ENCODE results near the gene PTPRG. TPM values are rescaled to one million over a fixed set of nuclear protein-coding genes. Genes with fewer than 3 reads are reported as not detected.

PTPRG gene
- total RNA-seq, 1 experiment from 2014 or later: 11.7 TPM

GRCh38 chr3:62203561-62203960 lies 642.2 kb downstream of the PTPRG start:
- POLR2A ChIA-PET (ENCODE audit: low non-redundant PET): no interaction called here
- TF ChIP-seq CTCF (conservative IDR thresholded peaks at IDR 0.05; ENCODE audit: low read depth, low read length) (no peak), EZH2 (IDR thresholded peaks at IDR 0.05; ENCODE audit: borderline replicate concordance, low read depth, low read length, poor library complexity, severe bottlenecking) (no peak)
- H3K4me1 ChIP-seq (ENCODE audit: insufficient read depth, low read length, poor library complexity, severe bottlenecking): no peaks in the 10 kb centered on the region
- no peaks in the 10 kb centered on the region for H3K9me3 ChIP-seq (ENCODE audit: low read depth, low read length, poor library complexity, severe bottlenecking)
- CTCF ChIA-PET: no interaction called here
- DNase-seq (ENCODE audit: low spot score): no peak
- H3K36me3 ChIP-seq (ENCODE audit: insufficient read depth, low read length, poor library complexity, severe bottlenecking): no peaks in the 10 kb centered on the region
- no peak overlapping the region for H3K4me3 ChIP-seq (ENCODE audit: low read depth, low read length, poor library complexity, severe bottlenecking)
- no TSS peak for BruUV-seq (replicated peaks)
- intact Hi-C loops (cut with micrococcal nuclease; ENCODE audit: unreplicated experiment): loop anchor here (10.0 kb wide), 1 partner anchor 111 kb away; no protein-coding TSS in a partner anchor
- no peak overlapping the region for H3K27ac ChIP-seq (ENCODE audit: low read depth, low read length, poor library complexity, severe bottlenecking)
- no peaks in the 10 kb centered on the region for H3K27me3 ChIP-seq (replicated peaks; ENCODE audit: insufficient read depth, low read depth, low read length, poor library complexity)

GRCh38 chr3:62207197-62207596 lies 645.8 kb downstream of the PTPRG start:
- no peaks in the 10 kb centered on the region for H3K36me3 ChIP-seq (ENCODE audit: insufficient read depth, low read length, poor library complexity, severe bottlenecking)
- ChIA-PET CTCF (no interaction called here), POLR2A (ENCODE audit: low non-redundant PET) (no interaction called here)
- no peak overlapping the region for H3K4me3 ChIP-seq (ENCODE audit: low read depth, low read length, poor library complexity, severe bottlenecking)
- no peak for TF ChIP-seq EZH2 (IDR thresholded peaks at IDR 0.05; ENCODE audit: borderline replicate concordance, low read depth, low read length, poor library complexity, severe bottlenecking)
- no peak for TF ChIP-seq CTCF (conservative IDR thresholded peaks at IDR 0.05; ENCODE audit: low read depth, low read length)
- BruUV-seq (replicated peaks): no TSS peak
- intact Hi-C loops (cut with micrococcal nuclease; ENCODE audit: unreplicated experiment): loop anchor here (10.0 kb wide), 1 partner anchor 108 kb away; no protein-coding TSS in a partner anchor
- H3K4me1 ChIP-seq (ENCODE audit: insufficient read depth, low read length, poor library complexity, severe bottlenecking): no peaks in the 10 kb centered on the region
- H3K27me3 ChIP-seq (replicated peaks; ENCODE audit: insufficient read depth, low read depth, low read length, poor library complexity): no peaks in the 10 kb centered on the region
- DNase-seq (ENCODE audit: low spot score): no peak
- H3K27ac ChIP-seq (ENCODE audit: low read depth, low read length, poor library complexity, severe bottlenecking): no peak overlapping the region
- no peaks in the 10 kb centered on the region for H3K9me3 ChIP-seq (ENCODE audit: low read depth, low read length, poor library complexity, severe bottlenecking)

GRCh38 chr3:62208385-62208784 lies 647.0 kb downstream of the PTPRG start:
- no peak for TF ChIP-seq CTCF (conservative IDR thresholded peaks at IDR 0.05; ENCODE audit: low read depth, low read length)
- no peak for TF ChIP-seq EZH2 (IDR thresholded peaks at IDR 0.05; ENCODE audit: borderline replicate concordance, low read depth, low read length, poor library complexity, severe bottlenecking)
- ChIA-PET CTCF (no interaction called here), POLR2A (ENCODE audit: low non-redundant PET) (no interaction called here)
- Histone ChIP-seq H3K36me3 (ENCODE audit: insufficient read depth, low read length, poor library complexity, severe bottlenecking) (no peaks in the 10 kb centered on the region), H3K4me3 (ENCODE audit: low read depth, low read length, poor library complexity, severe bottlenecking) (no peak overlapping the region), H3K27me3 (replicated peaks; ENCODE audit: insufficient read depth, low read depth, low read length, poor library complexity) (no peaks in the 10 kb centered on the region), H3K27ac (ENCODE audit: low read depth, low read length, poor library complexity, severe bottlenecking) (no peak overlapping the region), H3K4me1 (ENCODE audit: insufficient read depth, low read length, poor library complexity, severe bottlenecking) (no peaks in the 10 kb centered on the region), H3K9me3 (ENCODE audit: low read depth, low read length, poor library complexity, severe bottlenecking) (no peaks in the 10 kb centered on the region)
- intact Hi-C loops (cut with micrococcal nuclease; ENCODE audit: unreplicated experiment): loop anchor here (10.0 kb wide), 1 partner anchor 106 kb away; no protein-coding TSS in a partner anchor
- DNase-seq (ENCODE audit: low spot score): no peak
- BruUV-seq (replicated peaks): no TSS peak
